Measurements from ENCODE around the gene SGPL1.

The SGPL1 gene

GRCh38 chr10:70906031-70906783 lies 90.5 kb downstream of the SGPL1 start:
- in situ Hi-C loops (cut with HindIII; ENCODE audit: low pct_unique_long_range_greater_than_20kb, low sequenced_read_pairs): no loop called here
- no peak for TF ChIP-seq JUND (IDR thresholded peaks at IDR 0.05; ENCODE audit: low read depth)
- DNase-seq (ENCODE audit: low read depth in 1 of 2, low spot score in 1 of 2): no peak

GRCh38 chr10:70906953-70907636 lies 91.3 kb downstream of the SGPL1 start:
- no peak for DNase-seq (ENCODE audit: low read depth in 1 of 2, low spot score in 1 of 2)
- no peak for TF ChIP-seq JUND (IDR thresholded peaks at IDR 0.05; ENCODE audit: low read depth)
- in situ Hi-C loops (cut with HindIII; ENCODE audit: low pct_unique_long_range_greater_than_20kb, low sequenced_read_pairs): no loop called here

- no peak for TF ChIP-seq JUND (IDR thresholded peaks at IDR 0.05; ENCODE audit: low read depth)
- in situ Hi-C loops (cut with HindIII; ENCODE audit: low pct_unique_long_range_greater_than_20kb, low sequenced_read_pairs): no loop called here
- no peak for DNase-seq (ENCODE audit: low read depth in 1 of 2, low spot score in 1 of 2)
Measured at GRCh38 chr10:70907637-70908405, 92.1 kb downstream of the SGPL1 start.

GRCh38 chr10:70908406-70909296 lies 92.9 kb downstream of the SGPL1 start:
- in situ Hi-C loops (cut with HindIII; ENCODE audit: low pct_unique_long_range_greater_than_20kb, low sequenced_read_pairs): no loop called here
- TF ChIP-seq JUND (IDR thresholded peaks at IDR 0.05; ENCODE audit: low read depth): no peak
- no peak for DNase-seq (ENCODE audit: low read depth in 1 of 2, low spot score in 1 of 2)

- in situ Hi-C loops (cut with HindIII; ENCODE audit: low pct_unique_long_range_greater_than_20kb, low sequenced_read_pairs): no loop called here
- no peak for TF ChIP-seq JUND (IDR thresholded peaks at IDR 0.05; ENCODE audit: low read depth)
- DNase-seq (ENCODE audit: low read depth in 1 of 2, low spot score in 1 of 2): no peak
Measured at GRCh38 chr10:70909326-70909935, 93.7 kb downstream of the SGPL1 start.

GRCh38 chr10:70910486-70911341 lies 95.0 kb downstream of the SGPL1 start:
- no peak for TF ChIP-seq JUND (IDR thresholded peaks at IDR 0.05; ENCODE audit: low read depth)
- DNase-seq (ENCODE audit: low read depth in 1 of 2, low spot score in 1 of 2): no peak
- in situ Hi-C loops (cut with HindIII; ENCODE audit: low pct_unique_long_range_greater_than_20kb, low sequenced_read_pairs): no loop called here

GRCh38 chr10:70911386-70911785 lies 95.6 kb downstream of the SGPL1 start:
- DNase-seq (ENCODE audit: low read depth in 1 of 2, low spot score in 1 of 2): no peak
- in situ Hi-C loops (cut with HindIII; ENCODE audit: low pct_unique_long_range_greater_than_20kb, low sequenced_read_pairs): no loop called here
- no peak for TF ChIP-seq JUND (IDR thresholded peaks at IDR 0.05; ENCODE audit: low read depth)

GRCh38 chr10:70912556-70912955 lies 96.8 kb downstream of the SGPL1 start:
- no peak for DNase-seq (ENCODE audit: low read depth in 1 of 2, low spot score in 1 of 2)
- TF ChIP-seq JUND (IDR thresholded peaks at IDR 0.05; ENCODE audit: low read depth): no peak
- in situ Hi-C loops (cut with HindIII; ENCODE audit: low pct_unique_long_range_greater_than_20kb, low sequenced_read_pairs): no loop called here

GRCh38 chr10:70913191-70913892 lies 97.6 kb downstream of the SGPL1 start:
- in situ Hi-C loops (cut with HindIII; ENCODE audit: low pct_unique_long_range_greater_than_20kb, low sequenced_read_pairs): no loop called here

GRCh38 chr10:70913893-70914240 lies 98.1 kb downstream of the SGPL1 start:
- DNase-seq (ENCODE audit: low read depth in 1 of 2, low spot score in 1 of 2): no peak
- TF ChIP-seq JUND (IDR thresholded peaks at IDR 0.05; ENCODE audit: low read depth): no peak
- in situ Hi-C loops (cut with HindIII; ENCODE audit: low pct_unique_long_range_greater_than_20kb, low sequenced_read_pairs): no loop called here

More at GRCh38 chr10:70913191-70913892, 97.6 kb downstream of the SGPL1 start:
- no peak for TF ChIP-seq JUND (IDR thresholded peaks at IDR 0.05; ENCODE audit: low read depth)
- DNase-seq (ENCODE audit: low read depth in 1 of 2, low spot score in 1 of 2): no peak

Data from T47D (cell line).